Measurements from ENCODE around the gene UBE3B. TPM values are rescaled to one million over a fixed set of nuclear protein-coding genes. Genes with fewer than 3 reads are reported as not detected.

The UBE3B gene
- total RNA-seq, 1 experiment from 2014 or later, result 29.3 TPM

GRCh38 chr12:109521831-109522230 lies 44.4 kb downstream of the UBE3B start:
- CTCF ChIA-PET, result interaction anchor here (1.8 kb wide), 1 partner anchor 76 kb away, joined by 5 read pairs; no protein-coding TSS in a partner anchor
- Mint-ChIP-seq H3K4me1 (peaks cover 6% of the 10 kb centered on the region), H3K9me3 (no peaks in the 10 kb centered on the region), H3K4me3 (no peak overlapping the region), H3K27ac (no peak overlapping the region), H3K36me3 (peaks cover 38% of the 10 kb centered on the region), H3K27me3 (ENCODE audit: low read depth) (no peaks in the 10 kb centered on the region)
- TF ChIP-seq ZMAT4 (CRISPR knock-in tag; IDR thresholded peaks at IDR 0.05), result no peak
- no peak for TF ChIP-seq ZNF138 (CRISPR knock-in tag; conservative IDR thresholded peaks at IDR 0.05)
- TF ChIP-seq CREM (CRISPR knock-in tag; IDR thresholded peaks at IDR 0.05), result no peak
- no peak for TF ChIP-seq ZNF423 (CRISPR knock-in tag; IDR thresholded peaks at IDR 0.05)
- TF ChIP-seq IRF2 (CRISPR knock-in tag; IDR thresholded peaks at IDR 0.05; ENCODE audit: borderline replicate concordance, low read depth), result no peak
- no peak for TF ChIP-seq MXD4 (CRISPR knock-in tag; IDR thresholded peaks at IDR 0.05; ENCODE audit: borderline replicate concordance)
- TF ChIP-seq TEAD4 (CRISPR knock-in tag; IDR thresholded peaks at IDR 0.05), result no peak
- no peak for TF ChIP-seq E2F4 (CRISPR knock-in tag; IDR thresholded peaks at IDR 0.05; ENCODE audit: borderline replicate concordance, low read depth)
- TF ChIP-seq NFATC4 (CRISPR knock-in tag; IDR thresholded peaks at IDR 0.05), result no peak
- no peak for TF ChIP-seq JAZF1 (CRISPR knock-in tag; IDR thresholded peaks at IDR 0.05)
- TF ChIP-seq TCF7 (CRISPR knock-in tag; IDR thresholded peaks at IDR 0.05; ENCODE audit: low read depth), result no peak
- TF ChIP-seq ZNF396 (CRISPR knock-in tag; IDR thresholded peaks at IDR 0.05; ENCODE audit: borderline replicate concordance), result no peak
- no peak for TF ChIP-seq JUN (CRISPR knock-in tag; IDR thresholded peaks at IDR 0.05)
- DNase-seq (ENCODE audit: low spot score), result no peak
- POLR2A ChIA-PET, result no interaction called here
- no peak for ATAC-seq

- ATAC-seq, result no peak
- TF ChIP-seq HMGXB4 (CRISPR knock-in tag; IDR thresholded peaks at IDR 0.05) (no peak), FOXP4 (CRISPR knock-in tag; IDR thresholded peaks at IDR 0.05) (no peak), MXD4 (CRISPR knock-in tag; IDR thresholded peaks at IDR 0.05; ENCODE audit: borderline replicate concordance) (no peak), AR (CRISPR knock-in tag; IDR thresholded peaks at IDR 0.05) (no peak), NR1H2 (CRISPR knock-in tag; IDR thresholded peaks at IDR 0.05) (no peak), SOX15 (CRISPR knock-in tag; IDR thresholded peaks at IDR 0.05) (no peak), TEAD1 (CRISPR knock-in tag; IDR thresholded peaks at IDR 0.05) (no peak), USF2 (CRISPR knock-in tag; IDR thresholded peaks at IDR 0.05) (no peak), OVOL2 (CRISPR knock-in tag; IDR thresholded peaks at IDR 0.05; ENCODE audit: borderline replicate concordance) (no peak), CDX4 (CRISPR knock-in tag; IDR thresholded peaks at IDR 0.05; ENCODE audit: borderline replicate concordance) (no peak), NFYB (CRISPR knock-in tag; conservative IDR thresholded peaks at IDR 0.05; ENCODE audit: low read depth) (no peak)
Observed at GRCh38 chr12:109523071-109523470, 45.6 kb downstream of the UBE3B start.

More at GRCh38 chr12:109523071-109523470, 45.6 kb downstream of the UBE3B start:
- H3K4me1 Mint-ChIP-seq, result peaks cover 6% of the 10 kb centered on the region
- H3K36me3 Mint-ChIP-seq, result peaks cover 32% of the 10 kb centered on the region
- no peak overlapping the region; the same call in 1 of the 2 replicates for H3K27ac Mint-ChIP-seq
- DNase-seq (ENCODE audit: low spot score), result no peak
- H3K27me3 Mint-ChIP-seq (ENCODE audit: low read depth), result no peaks in the 10 kb centered on the region
- ChIA-PET CTCF (interaction anchor here (0.6 to 2.2 kb wide), 5 partner anchors 90 to 720 kb away, joined by 3 to 9 read pairs (median 4); no protein-coding TSS in a partner anchor), POLR2A (no interaction called here)
- H3K4me3 Mint-ChIP-seq, result no peak overlapping the region
- H3K9me3 Mint-ChIP-seq, result no peaks in the 10 kb centered on the region
